H1 (cell line): ENCODE data around the gene PEX5L. TPM values are rescaled to one million over a fixed set of nuclear protein-coding genes. Genes with fewer than 3 reads are reported as not detected.

Experiments used
- CTCF ChIA-PET: fragments of 300-600 bp; sonication (Branson Sonifier 250); formaldehyde crosslinking; loops from one replicate; lab custom pipeline; 2021; ENCODE audit not compliant: partially characterized antibody; lab: Charles Lee
- POLR2A ChIA-PET: fragments of 300-600 bp; sonication (Branson Sonifier 250); formaldehyde crosslinking; loops from one replicate; lab custom pipeline; 2021; ENCODE audit warnings: inconsistent platforms; ENCODE audit not compliant: partially characterized antibody; lab: Charles Lee
- DNase-seq, 2 experiments: peaks; one replicate each; pipeline versions ENCODE4 v3.0.0 to v3.0.0-alpha.2; 2010 to 2022; ENCODE audit warnings: low spot score in 2 of 2, low read depth in 1 of 2, mixed read lengths in 1 of 2
- FAIRE-seq: peaks from 2 replicates; lab custom pipeline; 2011; peaks lifted over from hg19 to GRCh38; lab: Jason Lieb, UNC
- H2AFZ ChIP-seq: 2 replicates; pipeline ENCODE4 v1.8.1; 2012; ENCODE audit warnings: low read length, inconsistent platforms
- H2AK5ac ChIP-seq: 2 replicates; pipeline ENCODE4 v1.6.1; 2013; ENCODE audit warnings: low read depth, low read length
- H2BK120ac ChIP-seq: replicated peaks from 2 replicates; pipeline ENCODE3; 2013; ENCODE audit warnings: low read depth, low read length, inconsistent platforms
- H2BK12ac ChIP-seq: 2 replicates; pipeline ENCODE4 v1.6.1; 2013; ENCODE audit warnings: low read depth, low read length
- H2BK15ac ChIP-seq: 2 replicates; pipeline ENCODE4 v1.6.1; 2013; ENCODE audit warnings: low read length
- H2BK20ac ChIP-seq: 2 replicates; pipeline ENCODE4 v1.6.1; 2013; ENCODE audit warnings: low read length
- H2BK5ac ChIP-seq: 2 replicates; pipeline ENCODE4 v1.6.1; 2013; ENCODE audit warnings: low read depth, low read length
- H3K14ac ChIP-seq: 2 replicates; pipeline ENCODE4 v1.6.1; 2013; ENCODE audit warnings: inconsistent platforms; ENCODE audit not compliant: insufficient read length
- H3K18ac ChIP-seq: 2 replicates; pipeline ENCODE4 v1.6.1; 2013; ENCODE audit warnings: low read length; ENCODE audit errors: extremely low read depth
- H3K23ac ChIP-seq: 2 replicates; pipeline ENCODE4 v1.6.1; 2013; ENCODE audit warnings: inconsistent platforms; ENCODE audit not compliant: insufficient read length
- H3K23me2 ChIP-seq: 2 replicates; pipeline ENCODE4 v1.6.1; 2013; ENCODE audit warnings: low read depth, low read length
- H3K27ac ChIP-seq: 2 replicates; pipeline ENCODE4 v1.6.1; 2011; ENCODE audit warnings: low read depth, low read length, inconsistent platforms
- H3K27me3 ChIP-seq, 4 experiments: replicated peaks in 1 of 4; 1 replicate in 1 of 4; 2 replicates in 3 of 4; pipeline versions ENCODE4 v1.6.1 to v1.8.1; 2011 to 2013; ENCODE audit warnings: low read length in 3 of 4, mild to moderate bottlenecking in 3 of 4, inconsistent platforms in 2 of 4, mixed read lengths in 2 of 4, moderate library complexity in 1 of 4; ENCODE audit not compliant: control insufficient read depth in 3 of 4, insufficient read depth in 3 of 4; ENCODE audit errors: extremely low read depth in 1 of 4
- H3K36me3 ChIP-seq, 4 experiments: 2 replicates each; pipeline versions ENCODE4 v1.6.1 to v1.8.1; 2011 to 2013; ENCODE audit warnings: mild to moderate bottlenecking in 4 of 4, low read length in 3 of 4, moderate library complexity in 2 of 4, control low read depth in 1 of 4, inconsistent platforms in 1 of 4; ENCODE audit not compliant: insufficient read depth in 4 of 4, control insufficient read depth in 2 of 4
- H3K4ac ChIP-seq: replicated peaks from 2 replicates; pipeline ENCODE3; 2013; ENCODE audit warnings: low read length, low read depth, mixed read lengths, inconsistent platforms; ENCODE audit not compliant: insufficient read length
- H3K4me1 ChIP-seq, 4 experiments: replicated peaks in 1 of 4; 1 replicate in 1 of 4; 2 replicates in 3 of 4; pipeline versions ENCODE4 v1.6.1 to v1.8.1; 2011 to 2013; ENCODE audit warnings: low read length in 3 of 4, inconsistent platforms in 2 of 4, mixed read lengths in 1 of 4; ENCODE audit not compliant: insufficient read depth in 4 of 4, control insufficient read depth in 3 of 4
- H3K4me2 ChIP-seq, 2 experiments: 2 replicates each; pipeline versions ENCODE4 v1.6.1 to v1.8.1; 2011 to 2013; ENCODE audit warnings: low read depth in 2 of 2, low read length in 2 of 2, control low read depth in 1 of 2, inconsistent platforms in 1 of 2, mild to moderate bottlenecking in 1 of 2; ENCODE audit not compliant: insufficient read depth in 1 of 2
- H3K4me3 ChIP-seq, 4 experiments: fragments of 200-600, 300-600 bp in 1 of 4; sonication (generic), shearing (Covaris generic), sonication (Bioruptor Twin) in 1 of 4; 2 replicates each; pipeline versions ENCODE4 v1.5.1 to v1.8.1; 2011 to 2016; ENCODE audit warnings: low read length in 4 of 4, low read depth in 3 of 4, control low read depth in 2 of 4, inconsistent platforms in 2 of 4, mild to moderate bottlenecking in 2 of 4, mixed read lengths in 1 of 4, moderate library complexity in 1 of 4; ENCODE audit not compliant: insufficient read depth in 2 of 4; ENCODE audit errors: extremely low read depth in 1 of 4
- H3K56ac ChIP-seq: replicated peaks from 2 replicates; pipeline ENCODE3; 2013; ENCODE audit warnings: low read depth, mild to moderate bottlenecking, mixed read lengths, low read length, inconsistent platforms; ENCODE audit not compliant: insufficient read length
- H3K79me1 ChIP-seq: 2 replicates; pipeline ENCODE4 v1.6.1; 2013; ENCODE audit warnings: low read depth, low read length, control low read depth
- H3K79me2 ChIP-seq, 2 experiments: 2 replicates each; pipeline versions ENCODE4 v1.6.1 to v1.8.1; 2012 to 2013; ENCODE audit warnings: low read length in 2 of 2, mild to moderate bottlenecking in 2 of 2, inconsistent platforms in 1 of 2; ENCODE audit not compliant: insufficient read depth in 2 of 2, control insufficient read depth in 1 of 2
- H3K9ac ChIP-seq, 4 experiments: replicated peaks in 1 of 4; 1 replicate in 1 of 4; 2 replicates in 3 of 4; pipeline versions ENCODE4 v1.6.1 to v1.8.1; 2011 to 2013; ENCODE audit warnings: low read depth in 3 of 4, low read length in 3 of 4, control low read depth in 2 of 4, mild to moderate bottlenecking in 2 of 4, moderate library complexity in 2 of 4, inconsistent platforms in 1 of 4; ENCODE audit errors: extremely low read depth in 1 of 4
- H3K9me3 ChIP-seq, 2 experiments: 2 replicates each; pipeline versions ENCODE4 v1.6.1 to v1.8.1; 2012 to 2013; ENCODE audit warnings: mild to moderate bottlenecking in 2 of 2, moderate library complexity in 2 of 2, control low read depth in 1 of 2, inconsistent platforms in 1 of 2, low read depth in 1 of 2, low read length in 1 of 2, mixed read lengths in 1 of 2; ENCODE audit not compliant: insufficient read depth in 2 of 2
- H4K20me1 ChIP-seq, 2 experiments: replicated peaks in 1 of 2; 2 replicates each; pipeline versions ENCODE3 to v1.8.1; 2011 to 2013; ENCODE audit warnings: inconsistent platforms in 2 of 2, low read length in 2 of 2, mild to moderate bottlenecking in 1 of 2; ENCODE audit not compliant: insufficient read depth in 2 of 2, control insufficient read depth in 1 of 2
- H4K5ac ChIP-seq: 2 replicates; pipeline ENCODE4 v1.6.1; 2013; ENCODE audit warnings: low read length, low read depth, mixed read lengths, inconsistent platforms; ENCODE audit not compliant: insufficient read length
- H4K8ac ChIP-seq: 2 replicates; pipeline ENCODE4 v1.8.0; 2013; ENCODE audit warnings: mild to moderate bottlenecking, moderate library complexity, low read length, inconsistent platforms; ENCODE audit not compliant: insufficient read depth; ENCODE audit errors: extremely low read depth
- H4K91ac ChIP-seq: replicated peaks from 2 replicates; pipeline ENCODE3; 2013; ENCODE audit warnings: low read length, mixed read lengths, inconsistent platforms; ENCODE audit not compliant: insufficient read length
- CBX5 ChIP-seq: fragments of 300-800, 300-1000 bp; sonication (generic); IDR thresholded peaks from 2 replicates; pipeline ENCODE4 v1.7.1; 2016; ENCODE audit warnings: antibody characterized with exemption, low read length, low read depth
- POU5F1 ChIP-seq: IDR thresholded peaks from 2 replicates; pipeline ENCODE4 v1.6.1; 2011; ENCODE audit warnings: low read depth, mild to moderate bottlenecking, low read length, moderate library complexity
- RFX5 ChIP-seq: IDR thresholded peaks from 2 replicates; pipeline ENCODE4 v1.6.1; 2011; ENCODE audit warnings: low read depth, low read length, improper control_type of control experiment, borderline replicate concordance
- WGBS, 2 experiments: shearing (Covaris generic) in 1 of 2; methylation state at CpG; one replicate each; pipeline versions ENCODE4 v1.1.6 to v1.1.7; 2013 to 2015; ENCODE audit warnings: low lambda C conversion rate in 2 of 2, mixed read lengths in 2 of 2, inconsistent platforms in 1 of 2, low coverage in 1 of 2, missing lambda C conversion rate in 1 of 2; ENCODE audit not compliant: insufficient replicate concordance in 2 of 2, insufficient coverage in 1 of 2, insufficient read length in 1 of 2; ENCODE audit errors: extremely low coverage in 1 of 2, missing lambda C conversion rate in 1 of 2; 5-methylcytosine and 5-hydroxymethylcytosine counted together
- polyA plus RNA-seq, 7 experiments: library from polyadenylated mRNA; depleted of rRNA in 3 of 7; stranded (reverse) in 5 of 7; unstranded in 2 of 7; fragments of >200 nt in 5 of 7; fragments of 200-250 nt in 2 of 7; gene quantifications; 1 replicate in 5 of 7; 2 replicates in 1 of 7; 4 replicates in 1 of 7; pipeline versions ENCODE4 v1.2.1 to v1.2.3, GENCODE V29; 2011 to 2013; ENCODE audit warnings: missing spikeins in 2 of 7, mixed read lengths in 2 of 7
- total RNA-seq: library from RNA; stranded (reverse); fragmentation: NEBNext Ultra II Directional; extraction: Animal tissue kit (Norgen Biotek cat#: 25700); gene quantifications from 2 replicates; pipeline ENCODE4 v1.2.1, GENCODE V29; 2021

Gene PEX5L
- total and polyA plus RNA-seq, 2 of the 8 experiments (the other 6 are each of a cell fraction or from before 2014, with no cell fraction given), result 0.80 to 4.2 TPM

DNA sequence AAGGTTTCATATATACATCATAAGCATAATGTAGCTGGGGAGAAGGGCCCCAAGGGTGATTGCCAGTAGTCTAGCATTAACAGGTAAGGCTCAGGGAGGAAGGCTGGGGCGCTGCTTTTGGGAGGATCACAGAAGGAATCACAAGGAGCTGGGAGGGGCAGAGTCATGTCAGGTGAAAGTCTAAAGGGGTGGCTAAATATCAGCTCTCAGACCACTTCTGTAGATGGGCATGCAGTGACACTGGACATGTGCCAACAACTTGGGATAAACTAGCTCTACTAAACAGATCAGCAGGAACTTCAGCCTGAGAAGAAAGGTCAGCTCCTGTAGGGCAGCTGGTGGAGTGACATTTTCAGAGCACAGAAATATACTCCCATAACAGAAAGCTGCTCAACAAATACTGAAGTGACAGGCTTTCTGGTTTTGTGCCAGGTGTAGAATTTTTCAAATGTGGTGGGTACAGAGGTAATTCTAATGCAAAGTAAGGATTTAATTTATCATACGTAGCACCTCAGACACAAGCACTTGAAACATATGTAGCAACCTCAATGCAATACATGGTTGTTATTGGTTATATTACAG is 79.4 kb downstream of the PEX5L start:
- H3K27ac ChIP-seq, result no peak overlapping the region
- no peak overlapping the region for H2AK5ac ChIP-seq
- H2BK20ac ChIP-seq, result no peak overlapping the region
- no peak overlapping the region for H2BK15ac ChIP-seq
- no peak overlapping the region for H4K8ac ChIP-seq
- no peak overlapping the region for H4K91ac ChIP-seq
- H3K14ac ChIP-seq, result no peak overlapping the region
- H2AFZ ChIP-seq, result no peak overlapping the region
- CTCF ChIA-PET, result no interaction called here
- TF ChIP-seq CBX5, result no peak
- no peak for TF ChIP-seq RFX5
- no peak for TF ChIP-seq POU5F1
- TF ChIP-seq, all 59 proteins: peak for 0
- Histone ChIP-seq H3K23me2 (no peaks in the 10 kb centered on the region), H3K27me3 (no peaks in the 10 kb centered on the region), H3K79me2 (no peaks in the 10 kb centered on the region), H4K20me1 (no peaks in the 10 kb centered on the region), H2BK120ac (no peak overlapping the region), H3K18ac (no peak overlapping the region), H2BK12ac (no peak overlapping the region), H3K9ac (no peak overlapping the region), H3K9me3 (no peaks in the 10 kb centered on the region), H3K23ac (no peak overlapping the region), H3K4me1 (no peaks in the 10 kb centered on the region), H3K4ac (no peak overlapping the region), H2BK5ac (no peak overlapping the region), H3K4me3 (no peak overlapping the region), H3K36me3 (no peaks in the 10 kb centered on the region), H3K56ac (no peak overlapping the region), H4K5ac (no peak overlapping the region), H3K79me1 (no peaks in the 10 kb centered on the region), H3K4me2 (no peak overlapping the region)
- POLR2A ChIA-PET, result interaction anchor here (0.8 kb wide), 1 partner anchor 11 kb away, joined by 3 read pairs; no protein-coding TSS in a partner anchor
- DNase-seq, result no peak
- no peak for FAIRE-seq
- 45% methylated on average over 2 of the region's 2 CpGs; no CpG with 5 or more reads in 1 of the 2 experiments for WGBS, 2 experiments
